ENCODE measurements around the gene PHLPP1.

GRCh38 chr18:62796216-62796621, 80.9 kb downstream of the PHLPP1 start:
- TF ChIP-seq CTCF (conservative IDR thresholded peaks at IDR 0.05; ENCODE audit: low read depth, low read length) (no peak), EZH2 (IDR thresholded peaks at IDR 0.05; ENCODE audit: low read length, unreplicated experiment) (no peak)

All from PC-3 (cell line).